Left renal pelvis (tissue), 4 donors: Measurements from ENCODE around the gene CBX1. TPM values are rescaled to one million over a fixed set of nuclear protein-coding genes. Genes with fewer than 3 reads are reported as not detected.

ENCODE experiments used
- DNase-seq, 4 donors: peaks; one replicate each; pipeline ENCODE4 v3.0.0-alpha.2; 2013; ENCODE audit warnings: low read depth in 4 of 4, low spot score in 3 of 4
- polyA plus RNA-seq, 4 donors: library from polyadenylated mRNA; unstranded; fragments of 120-200 nt; gene quantifications; one replicate each; pipeline ENCODE4 v1.2.1, GENCODE V29; 2013; ENCODE audit not compliant: insufficient read length in 4 of 4

CBX1 gene
- polyA plus RNA-seq, 4 donors: 170 to 204 (median 197) TPM

DNA sequence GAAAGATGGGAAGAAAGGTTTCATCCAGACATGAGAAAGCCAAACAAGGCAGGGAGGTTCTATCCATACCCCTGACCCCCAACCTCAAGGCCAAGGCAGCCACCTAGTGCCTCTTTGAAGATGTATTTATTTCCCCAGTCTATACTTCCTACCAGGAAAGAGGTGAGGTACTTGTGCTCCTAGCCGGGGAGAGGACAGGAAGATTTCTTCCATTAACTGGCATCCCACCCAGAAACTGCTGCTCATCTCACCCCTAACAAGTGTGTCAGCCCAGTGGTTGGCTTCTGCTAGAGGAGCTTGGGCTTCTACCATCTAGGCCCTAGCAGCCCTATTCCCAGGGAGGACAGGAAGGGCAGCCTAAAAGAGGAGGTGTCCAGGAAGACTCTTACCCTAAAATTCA, 72.5 kb downstream of the CBX1 start:
- no peak for DNase-seq

DNA sequence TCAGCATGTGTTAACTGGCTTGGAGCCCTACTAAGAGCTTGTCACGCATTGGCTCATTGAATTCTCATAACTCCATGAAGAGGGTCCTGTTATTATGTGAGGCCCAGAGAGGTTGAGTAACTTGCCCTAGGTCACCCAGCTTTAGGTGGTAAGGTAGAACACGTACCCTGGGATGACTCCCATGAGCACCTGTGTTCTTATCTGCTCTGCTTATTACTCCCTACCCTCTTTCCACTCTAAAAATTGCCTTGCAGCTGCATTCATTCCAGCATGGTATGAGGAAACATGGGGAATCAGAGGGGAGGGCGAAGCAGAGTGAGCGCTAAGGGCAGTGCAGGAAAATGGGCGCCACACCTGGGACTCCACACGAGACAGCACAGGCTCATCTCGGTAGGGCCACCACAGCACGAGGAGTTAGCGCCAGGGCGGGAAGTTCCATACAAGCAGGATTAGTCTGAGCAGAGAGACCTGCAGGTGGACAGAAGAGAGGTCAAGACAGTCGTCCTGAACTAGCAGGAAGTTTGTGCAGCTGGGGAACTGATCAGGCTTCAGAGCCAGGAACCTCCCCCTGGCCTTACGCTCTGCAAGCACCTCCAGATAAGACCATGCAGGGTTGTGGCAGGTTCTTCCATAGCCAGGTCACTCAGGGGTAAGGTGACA, 73.8 kb downstream of the CBX1 start:
- DNase-seq: no peak

DNA sequence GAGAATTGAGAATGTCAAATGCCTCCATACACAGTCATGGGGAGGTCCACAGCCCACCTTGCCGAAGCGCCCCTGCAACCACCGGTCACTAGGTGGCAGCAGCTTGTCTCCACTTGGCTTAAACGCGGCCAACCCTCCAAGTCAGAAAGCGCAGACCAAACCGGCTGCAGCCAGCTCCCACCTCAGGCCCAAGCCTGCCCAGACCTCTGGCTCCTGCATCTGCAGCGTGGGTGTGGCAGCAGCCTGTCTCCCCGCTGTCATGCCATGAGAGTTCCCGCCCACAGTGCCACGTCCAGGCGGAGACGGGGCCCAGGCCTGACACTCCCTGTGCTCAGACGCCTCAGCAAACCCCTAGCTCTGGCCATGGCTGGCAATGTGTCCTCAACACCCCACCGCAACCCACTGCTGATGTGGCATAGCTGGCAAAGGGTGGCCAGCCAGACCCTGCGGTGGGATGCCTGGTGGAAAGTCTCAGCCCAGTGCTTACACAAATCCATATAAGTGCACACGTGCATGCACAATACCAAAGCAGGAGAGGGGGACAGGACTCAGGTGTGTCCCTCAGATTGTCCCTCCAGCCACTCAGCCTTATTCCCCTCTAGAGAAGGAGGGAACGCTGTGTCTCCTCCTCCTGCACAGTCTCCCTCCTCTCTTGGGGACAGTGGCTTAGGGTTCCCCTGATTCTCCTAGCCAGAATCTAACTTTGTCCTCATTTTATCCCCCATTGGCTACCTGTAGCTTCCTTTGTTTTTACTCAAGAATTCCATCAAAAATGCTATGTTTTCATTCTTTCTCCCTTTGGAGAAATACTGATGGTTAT, 74.6 kb downstream of the CBX1 start:
- peak in 1 of 4 donors; percentile 83 for DNase-seq

DNA sequence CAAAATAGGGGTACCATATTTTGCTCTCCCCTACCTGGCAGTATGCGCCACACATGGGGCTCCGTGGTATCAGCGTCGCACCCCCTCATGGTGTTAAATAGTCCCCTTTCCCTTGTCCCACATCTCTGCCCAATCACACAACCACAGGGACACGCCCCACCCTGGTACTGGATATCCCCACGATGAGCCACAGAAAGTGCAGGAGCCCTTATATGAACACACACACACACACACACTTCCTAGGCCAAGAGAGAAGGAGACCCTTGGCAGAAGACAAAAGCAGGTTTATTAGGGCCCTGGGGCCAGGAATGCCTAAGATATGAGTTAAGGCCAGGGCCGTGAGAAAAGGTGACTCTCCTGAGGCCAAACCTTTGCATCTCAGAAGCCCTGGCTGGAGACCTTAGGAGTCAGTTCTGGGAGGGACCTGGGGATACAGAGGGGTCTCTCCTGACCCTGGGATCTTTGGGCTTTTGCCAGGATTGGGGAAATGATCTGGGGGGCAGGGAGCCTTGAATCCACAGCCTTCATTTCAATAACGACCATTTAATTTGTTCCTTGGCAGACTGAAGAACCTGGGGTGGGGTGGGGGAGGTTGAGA, 75.3 kb downstream of the CBX1 start:
- no peak for DNase-seq

DNA sequence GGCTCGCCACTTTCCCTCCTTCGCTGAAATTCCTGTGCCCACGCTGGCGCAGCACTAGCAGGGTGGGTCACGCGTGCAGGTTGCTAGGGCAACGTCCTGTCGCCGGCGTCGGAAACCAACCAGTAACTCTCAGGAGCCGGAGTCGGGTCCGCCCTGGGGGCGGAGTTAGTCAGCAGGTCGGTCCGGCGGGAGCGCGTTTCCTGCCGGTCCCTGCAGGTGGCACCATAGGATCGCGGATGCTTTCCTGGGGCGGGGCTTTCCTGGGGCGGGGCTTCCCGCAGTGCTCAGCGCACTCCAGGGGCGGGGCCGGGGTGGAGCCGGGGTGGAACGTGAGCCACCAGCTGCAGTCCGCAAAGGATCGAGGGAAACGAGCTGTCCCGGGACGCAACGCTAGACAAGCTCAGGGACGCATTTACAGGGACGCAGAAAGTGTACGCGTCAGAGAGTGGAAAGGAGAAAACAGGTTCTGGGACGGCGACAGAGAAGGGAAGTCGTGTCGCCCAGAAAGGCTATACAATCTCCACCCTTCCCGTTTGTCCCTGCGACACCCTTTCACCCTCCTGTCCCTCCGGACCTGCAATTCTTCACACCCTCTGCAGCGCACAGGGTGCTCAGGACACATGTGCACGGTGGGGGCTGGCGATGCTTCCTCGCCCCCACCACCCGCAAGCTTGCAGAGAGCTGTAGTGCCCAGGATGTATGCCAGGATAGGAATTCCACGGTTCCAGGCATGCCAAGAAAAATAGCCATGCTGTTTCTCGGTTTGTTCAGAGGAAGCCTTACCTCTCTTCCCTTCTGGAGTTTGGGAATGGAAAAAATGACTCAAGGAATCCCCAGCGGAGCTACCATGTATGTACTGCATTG, 76.0 kb downstream of the CBX1 start:
- DNase-seq: peak; percentile 90 to 94 (median 91)

DNA sequence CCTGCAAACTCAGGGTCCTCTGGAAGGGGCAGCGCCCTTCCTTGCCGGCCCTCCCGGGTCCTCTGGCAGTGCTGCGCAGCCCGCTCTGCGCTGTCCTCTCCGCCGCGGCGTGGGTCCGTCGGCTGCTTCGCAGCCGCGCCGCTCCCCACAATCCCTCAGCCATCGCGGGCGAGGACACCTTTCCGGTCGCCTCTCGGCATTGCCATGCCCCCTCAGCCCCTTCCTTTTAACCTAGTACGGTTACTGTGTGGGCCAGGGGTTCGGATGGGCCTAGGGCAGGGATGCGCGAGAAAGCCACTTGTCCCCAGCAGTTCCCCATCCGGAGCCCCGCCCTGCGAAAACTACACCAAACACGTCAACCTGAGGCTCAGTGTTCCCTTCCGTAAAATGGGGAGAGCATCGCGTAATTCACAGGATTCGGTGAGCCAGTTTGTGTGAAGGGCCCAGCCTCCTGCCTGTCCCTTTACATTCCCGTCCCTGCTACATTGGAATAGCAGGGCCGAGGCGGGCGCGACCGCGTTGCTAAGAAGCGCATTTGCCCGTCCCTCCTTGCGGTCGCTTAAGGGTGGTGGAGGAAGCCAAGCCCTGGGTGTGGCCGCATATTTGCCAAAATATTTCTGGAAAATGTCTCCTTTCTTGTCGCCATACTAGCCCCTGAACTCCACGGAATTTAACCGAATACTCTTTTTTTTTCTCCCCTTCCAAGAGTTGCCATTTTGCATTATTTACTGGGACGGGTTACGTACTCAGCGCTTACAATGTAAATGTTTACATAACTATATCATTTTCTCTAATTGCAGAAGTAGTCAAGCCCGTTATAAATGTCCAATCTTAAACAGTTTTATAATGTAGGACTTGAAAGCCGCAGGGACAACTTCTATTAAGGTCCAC, 76.9 kb downstream of the CBX1 start:
- DNase-seq: no peak

DNA sequence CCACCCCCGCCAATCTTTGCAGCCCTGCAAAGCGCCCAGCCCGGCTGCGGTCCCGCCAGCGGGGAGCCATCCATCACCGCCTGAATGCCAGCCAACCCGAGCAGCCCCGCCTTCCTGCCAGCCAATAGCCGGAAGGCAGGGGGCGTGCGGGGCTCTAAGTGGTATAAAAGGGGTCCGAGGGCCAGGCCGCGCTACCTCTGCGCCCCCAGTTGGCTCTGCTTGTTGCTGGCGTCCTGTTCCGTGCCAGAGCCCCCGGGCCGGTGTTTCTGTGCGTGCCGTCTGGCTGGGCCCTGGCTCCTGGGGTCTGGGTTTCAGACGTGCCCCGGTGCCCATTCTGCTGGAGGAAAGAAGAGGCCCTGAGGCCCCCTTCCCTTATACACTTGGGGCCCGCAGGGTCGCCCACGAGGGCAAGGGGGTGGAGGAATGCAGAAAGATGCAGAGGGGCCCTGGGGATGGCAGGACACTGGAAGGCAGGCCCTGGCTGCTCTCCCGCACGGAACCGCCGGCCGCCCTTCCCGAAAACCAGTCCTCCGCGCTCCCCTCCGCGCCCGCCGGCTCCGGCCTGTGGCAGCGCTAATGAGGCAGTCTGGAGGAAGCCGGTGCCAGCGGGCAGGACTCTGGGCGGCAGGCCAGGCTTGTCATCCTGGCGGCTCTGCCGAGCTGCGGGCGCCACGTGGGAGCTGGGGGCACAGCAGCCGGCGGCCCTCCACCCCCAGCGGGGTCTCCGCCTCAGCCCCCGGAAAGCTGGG, 77.7 kb downstream of the CBX1 start:
- DNase-seq: no peak

DNA sequence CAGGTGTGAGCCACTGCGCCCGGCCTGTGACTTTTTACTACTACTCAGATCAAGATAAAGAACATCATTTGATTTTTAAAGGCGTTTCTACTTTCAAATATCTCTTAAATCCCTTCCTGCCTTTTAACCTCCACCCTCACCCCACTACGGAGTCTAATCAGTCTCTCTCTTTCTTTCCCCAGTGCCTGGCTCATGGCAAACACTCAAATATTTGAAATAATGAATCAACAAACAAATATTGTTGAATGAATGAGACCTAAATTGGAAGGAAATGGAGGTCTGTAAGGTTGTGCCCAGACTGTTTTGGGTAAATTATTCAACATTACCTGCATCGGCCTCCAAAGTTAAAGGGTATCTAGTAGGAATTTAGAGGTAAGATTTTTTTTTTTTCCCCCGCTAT, 78.4 kb downstream of the CBX1 start:
- no peak for DNase-seq

DNA sequence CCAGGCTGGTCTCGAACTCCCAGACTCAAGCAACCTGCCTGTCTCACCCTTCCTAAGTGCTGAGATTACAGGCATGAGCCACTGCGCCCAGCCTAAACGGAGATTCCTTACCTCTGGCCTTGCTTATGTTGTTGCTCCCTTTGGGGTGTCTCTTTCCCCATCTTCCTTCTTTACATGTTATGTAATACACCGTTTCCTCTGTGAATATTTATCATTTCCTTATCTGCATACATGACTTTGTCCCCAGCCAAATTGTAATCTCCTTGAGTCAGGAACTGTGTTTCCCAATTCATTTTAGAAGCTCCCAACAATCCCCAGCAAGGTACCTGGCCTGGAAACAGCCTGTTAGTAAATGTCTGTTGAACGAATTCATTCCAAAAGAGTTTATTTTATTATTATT, 79.3 kb downstream of the CBX1 start:
- DNase-seq: no peak

Other genes starting within 250 kb of the CBX1 start
- 10 to 100 TPM; 20.8 to 27.1 (median 23.4) TPM for gene SP2, start 205.2 kb downstream of the CBX1 start, polyA plus RNA-seq
- 10 to 100 TPM in 3 of 4 donors, 1 to 10 TPM in 1; 5.8 to 24.1 (median 20.6) TPM for gene PNPO, start 159.9 kb downstream of the CBX1 start, polyA plus RNA-seq
- 10 to 100 TPM in 3 of 4 donors, under 1 TPM in 1; 0.23 to 22.7 (median 18.2) TPM for gene PRR15L, start 143.6 kb downstream of the CBX1 start, polyA plus RNA-seq
- 100 to 1,000 TPM in 3 of 4 donors, 10 to 100 TPM in 1; 90.0 to 178 (median 147) TPM for gene CDK5RAP3, start 130.4 kb downstream of the CBX1 start, polyA plus RNA-seq
- gene COPZ2, start 63.7 kb downstream of the CBX1 start, polyA plus RNA-seq: 10 to 100 TPM; 16.7 to 78.4 (median 21.5) TPM
- 100 to 1,000 TPM; 194 to 248 (median 221) TPM for gene NFE2L1, start 53.1 kb downstream of the CBX1 start, polyA plus RNA-seq
- 10 to 100 TPM; 12.5 to 17.4 (median 15.8) TPM for gene SNX11, start 6.3 kb upstream of the CBX1 start, polyA plus RNA-seq